Hepatocyte (in vitro differentiated cells): ENCODE data around the gene RPGRIP1. TPM values are rescaled to one million over a fixed set of nuclear protein-coding genes. Genes with fewer than 3 reads are reported as not detected.
A peak's percentile ranks its signal among the peaks of the same experiment; 100 is the strongest.
"Not testable (repeated sequence)": the region's sequence is repeated elsewhere in the genome, so short reads cannot be mapped to it uniquely, and the experiment has no call there.

Source experiments
- DNase-seq: peaks from one replicate; pipeline ENCODE4 v3.0.0-alpha.2; 2016; ENCODE audit warnings: low spot score
- H2AFZ ChIP-seq: fragments of 200-600 bp; sonication (generic); 2 replicates; pipeline ENCODE4 v1.6.0; 2016; ENCODE audit warnings: antibody characterized with exemption, mild to moderate bottlenecking
- H3K27ac ChIP-seq: fragments of 200-600 bp; sonication (generic); 2 replicates; pipeline ENCODE4 v1.5.1; 2016; ENCODE audit warnings: mild to moderate bottlenecking
- H3K27me3 ChIP-seq: fragments of 200-600 bp; sonication (generic); 2 replicates; pipeline ENCODE4 v1.6.1; 2016
- H3K36me3 ChIP-seq: fragments of 200-600 bp; sonication (generic); replicated peaks from 2 replicates; pipeline ENCODE4 v1.5.1; 2016; ENCODE audit warnings: low read depth; ENCODE audit not compliant: insufficient read depth
- H3K4me1 ChIP-seq: fragments of 200-600 bp; sonication (generic); 2 replicates; pipeline ENCODE4 v1.5.1; 2016; ENCODE audit warnings: mild to moderate bottlenecking, moderate library complexity; ENCODE audit not compliant: insufficient read depth
- H3K4me2 ChIP-seq: fragments of 200-600 bp; sonication (generic); 2 replicates; pipeline ENCODE4 v1.6.0; 2016
- H3K4me3 ChIP-seq: fragments of 200-600 bp; sonication (generic); 2 replicates; pipeline ENCODE4 v1.5.1; 2016; ENCODE audit warnings: mild to moderate bottlenecking
- H3K79me2 ChIP-seq: fragments of 200-600 bp; sonication (generic); 2 replicates; pipeline ENCODE4 v1.6.0; 2017; ENCODE audit warnings: mild to moderate bottlenecking
- H3K9me2 ChIP-seq: fragments of 200-600 bp; sonication (generic); replicated peaks from 2 replicates; pipeline ENCODE4 v1.6.0; 2017; ENCODE audit warnings: mild to moderate bottlenecking; ENCODE audit not compliant: insufficient read depth
- H3K9me3 ChIP-seq: fragments of 200-600 bp; sonication (generic); 2 replicates; pipeline ENCODE4 v1.5.1; 2016; ENCODE audit warnings: low read depth, mild to moderate bottlenecking
- H4K20me1 ChIP-seq: fragments of 200-600 bp; sonication (generic); 2 replicates; pipeline ENCODE4 v1.6.0; 2016; ENCODE audit warnings: mild to moderate bottlenecking; ENCODE audit not compliant: insufficient read depth, poor library complexity, severe bottlenecking
- EZH2 ChIP-seq: fragments of 200-600 bp; sonication (generic); IDR thresholded peaks from 2 replicates; pipeline ENCODE4 v1.6.1; 2016; ENCODE audit warnings: antibody characterized with exemption, mild to moderate bottlenecking, borderline replicate concordance
- EZH2phosphoT487 ChIP-seq: fragments of 200-600 bp; sonication (generic); IDR thresholded peaks from one replicate; pipeline ENCODE4 v1.6.1; 2018; ENCODE audit warnings: antibody characterized with exemption, mild to moderate bottlenecking, low read depth, moderate library complexity; ENCODE audit not compliant: unreplicated experiment, severe bottlenecking
- WGBS: methylation state at CpG from one replicate; pipeline ENCODE4 v1.1.6; 2016; ENCODE audit warnings: low lambda C conversion rate; ENCODE audit errors: missing lambda C conversion rate; 5-methylcytosine and 5-hydroxymethylcytosine counted together
- polyA plus RNA-seq: library from polyadenylated mRNA; unstranded; fragments of >200 nt; fragmentation: Nextera tagmentation; extraction: Ambion mirVana; gene quantifications from 2 replicates; pipeline ENCODE4 v1.2.1, GENCODE V29; 2016
- total RNA-seq: library from RNA; depleted of rRNA; stranded (reverse); fragments of >200 nt; gene quantifications from 2 replicates; pipeline ENCODE4 v1.2.3, GENCODE V29; 2014
- TF ChIP-seq, protein P1 (sequence below): fragments of 200-600 bp; sonication (generic); IDR thresholded peaks from 2 replicates; pipeline ENCODE4 v1.5.1; 2016; ENCODE audit warnings: antibody characterized with exemption, mild to moderate bottlenecking; ENCODE audit not compliant: poor library complexity

RPGRIP1 gene
- total and polyA plus RNA-seq, 2 experiments from 2014 or later: 0.07 TPM; not detected in 1

DNA sequence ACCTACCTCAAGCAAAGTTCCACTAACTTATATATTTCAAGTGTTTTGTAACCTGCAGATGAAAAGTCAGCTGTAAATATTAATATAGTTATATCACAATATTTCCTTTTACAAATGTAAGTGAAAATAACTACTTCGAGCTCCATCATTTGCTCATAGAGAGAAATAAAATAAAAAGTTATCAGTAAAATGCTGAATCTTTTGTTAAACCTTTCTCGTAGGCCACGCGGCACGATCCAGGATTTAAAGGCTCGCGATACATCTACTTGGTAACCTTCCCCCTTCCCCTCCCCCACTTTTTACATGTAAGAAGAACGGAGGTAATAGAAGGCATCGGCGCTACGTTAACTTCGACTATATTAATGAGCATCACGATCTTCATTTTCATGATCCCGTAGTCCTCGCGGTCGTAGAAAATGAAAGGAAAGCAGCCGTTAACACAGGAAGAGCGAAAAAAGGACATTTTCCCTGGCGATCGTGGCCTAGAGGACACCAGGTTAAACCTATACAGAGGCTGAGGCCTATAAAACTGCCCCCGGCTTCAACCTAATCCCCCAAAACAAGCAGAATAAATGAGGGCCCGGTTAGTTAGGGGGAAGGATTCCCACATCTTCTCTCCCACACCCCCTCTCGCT, 11.1 kb upstream of the RPGRIP1 start:
- no peaks in the 10 kb centered on the region for H3K27me3 ChIP-seq
- H3K4me3 ChIP-seq: peak overlapping the region; percentile 76
- H3K27ac ChIP-seq: peak overlapping the region; percentile 91
- H3K9me3 ChIP-seq: no peaks in the 10 kb centered on the region
- H2AFZ ChIP-seq: no peak overlapping the region
- H3K4me1 ChIP-seq: peaks cover 26% of the 10 kb centered on the region
- H3K36me3 ChIP-seq: peaks cover 4% of the 10 kb centered on the region
- WGBS: 1% methylated on average over 24 of the region's 24 CpGs
- peak; percentile 87 for DNase-seq
- H4K20me1 ChIP-seq: peaks cover 50% of the 10 kb centered on the region
- TF ChIP-seq EZH2: no peak
- TF ChIP-seq, protein P1, sequence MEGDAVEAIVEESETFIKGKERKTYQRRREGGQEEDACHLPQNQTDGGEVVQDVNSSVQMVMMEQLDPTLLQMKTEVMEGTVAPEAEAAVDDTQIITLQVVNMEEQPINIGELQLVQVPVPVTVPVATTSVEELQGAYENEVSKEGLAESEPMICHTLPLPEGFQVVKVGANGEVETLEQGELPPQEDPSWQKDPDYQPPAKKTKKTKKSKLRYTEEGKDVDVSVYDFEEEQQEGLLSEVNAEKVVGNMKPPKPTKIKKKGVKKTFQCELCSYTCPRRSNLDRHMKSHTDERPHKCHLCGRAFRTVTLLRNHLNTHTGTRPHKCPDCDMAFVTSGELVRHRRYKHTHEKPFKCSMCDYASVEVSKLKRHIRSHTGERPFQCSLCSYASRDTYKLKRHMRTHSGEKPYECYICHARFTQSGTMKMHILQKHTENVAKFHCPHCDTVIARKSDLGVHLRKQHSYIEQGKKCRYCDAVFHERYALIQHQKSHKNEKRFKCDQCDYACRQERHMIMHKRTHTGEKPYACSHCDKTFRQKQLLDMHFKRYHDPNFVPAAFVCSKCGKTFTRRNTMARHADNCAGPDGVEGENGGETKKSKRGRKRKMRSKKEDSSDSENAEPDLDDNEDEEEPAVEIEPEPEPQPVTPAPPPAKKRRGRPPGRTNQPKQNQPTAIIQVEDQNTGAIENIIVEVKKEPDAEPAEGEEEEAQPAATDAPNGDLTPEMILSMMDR: no peak
- TF ChIP-seq EZH2phosphoT487: no peak
- peaks cover 56% of the 10 kb centered on the region for H3K79me2 ChIP-seq
- no peaks in the 10 kb centered on the region for H3K9me2 ChIP-seq
- H3K4me2 ChIP-seq: peak overlapping the region; percentile 90

- H3K27ac ChIP-seq: peak within 1 kb of the TSS; percentile 91
- TF ChIP-seq, protein P1: no peak
- TF ChIP-seq EZH2phosphoT487 (no peak), EZH2 (no peak)
- no peaks in the 10 kb centered on the region for H3K9me2 ChIP-seq
- peaks cover 4% of the 10 kb centered on the region for H3K36me3 ChIP-seq
- peak within 1 kb of the TSS; percentile 90 for H3K4me2 ChIP-seq
- peak within 1 kb of the TSS; percentile 76 for H3K4me3 ChIP-seq
- peaks cover 42% of the 10 kb centered on the region for H4K20me1 ChIP-seq
- peak; percentile 99 for DNase-seq
- H2AFZ ChIP-seq: peak within 1 kb of the TSS; percentile 73
- no peaks in the 10 kb centered on the region for H3K9me3 ChIP-seq
- H3K27me3 ChIP-seq: no peaks in the 10 kb centered on the region
- under 1% methylated on average over 49 of the region's 49 CpGs for WGBS
- peaks cover 20% of the 10 kb centered on the region for H3K4me1 ChIP-seq
- peaks cover 49% of the 10 kb centered on the region for H3K79me2 ChIP-seq
Observed at GRCh38 chr14:21269252-21270046, 10.4 kb upstream of the RPGRIP1 start, which contains the start of gene HNRNPC. TSS of gene HNRNPC (minus strand) at chr14:21269442. CDS start at chr14:21234193, 35,249 bp downstream.

GRCh38 chr14:21272661-21273060, 7.2 kb upstream of the RPGRIP1 start:
- not testable (repeated sequence) for H3K27ac ChIP-seq, H2AFZ ChIP-seq, H3K36me3 ChIP-seq, H3K27me3 ChIP-seq, H3K9me3 ChIP-seq, H3K4me3 ChIP-seq, DNase-seq, H3K4me1 ChIP-seq, H3K9me2 ChIP-seq, H3K4me2 ChIP-seq
- Histone ChIP-seq H3K79me2 (peaks cover 16% of the 10 kb centered on the region), H4K20me1 (peaks cover 10% of the 10 kb centered on the region)
- WGBS: 89% methylated on average over 17 of the region's 17 CpGs

- no peaks in the 10 kb centered on the region for H4K20me1 ChIP-seq
- 93% methylated on average over 9 of the region's 9 CpGs for WGBS
- no peaks in the 10 kb centered on the region for H3K27me3 ChIP-seq
- H3K27ac ChIP-seq: no peak overlapping the region
- H3K9me3 ChIP-seq: no peaks in the 10 kb centered on the region
- peaks cover 3% of the 10 kb centered on the region for H3K79me2 ChIP-seq
- no peak overlapping the region for H3K4me3 ChIP-seq
- no peaks in the 10 kb centered on the region for H3K36me3 ChIP-seq
- H2AFZ ChIP-seq: peak overlapping the region; percentile 33
- no peak for DNase-seq
- no peaks in the 10 kb centered on the region for H3K9me2 ChIP-seq
- H3K4me2 ChIP-seq: no peak overlapping the region
- H3K4me1 ChIP-seq: no peaks in the 10 kb centered on the region
- TF ChIP-seq EZH2phosphoT487: no peak
- TF ChIP-seq EZH2: no peak
- TF ChIP-seq, protein P1: no peak
Observed at GRCh38 chr14:21275261-21275858, 4.5 kb upstream of the RPGRIP1 start.
